ENCODE results near the gene HOMER2.
"Not testable (repeated sequence)": the region's sequence is repeated elsewhere in the genome, so short reads cannot be mapped to it uniquely, and the experiment has no call there.

Gene HOMER2

GRCh38 chr15:82963471-82964341 is 11.2 kb upstream of the HOMER2 start:
- no peak for DNase-seq

GRCh38 chr15:82960766-82961165 is 8.2 kb upstream of the HOMER2 start:
- no peak for DNase-seq

DNA sequence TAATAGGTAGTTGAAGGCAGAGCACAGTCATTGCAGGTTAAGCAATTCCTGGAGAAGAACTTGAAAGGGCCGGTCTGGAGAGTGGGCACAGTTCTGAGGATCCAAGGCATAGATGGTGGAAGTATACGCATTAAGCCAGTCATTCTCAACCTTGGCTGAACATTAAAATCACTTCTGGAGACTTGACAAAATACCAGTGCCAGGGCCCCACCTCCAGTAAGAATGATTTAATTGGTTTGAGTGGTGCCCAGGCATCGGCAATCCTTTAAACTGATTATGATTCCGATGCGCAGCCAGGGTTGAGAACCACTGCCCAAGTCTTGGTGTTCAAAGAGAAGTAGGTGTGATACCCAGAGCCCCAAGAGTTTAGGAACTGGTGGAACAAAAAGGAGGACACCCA is 6.9 kb upstream of the HOMER2 start:
- no peak for DNase-seq

DNA sequence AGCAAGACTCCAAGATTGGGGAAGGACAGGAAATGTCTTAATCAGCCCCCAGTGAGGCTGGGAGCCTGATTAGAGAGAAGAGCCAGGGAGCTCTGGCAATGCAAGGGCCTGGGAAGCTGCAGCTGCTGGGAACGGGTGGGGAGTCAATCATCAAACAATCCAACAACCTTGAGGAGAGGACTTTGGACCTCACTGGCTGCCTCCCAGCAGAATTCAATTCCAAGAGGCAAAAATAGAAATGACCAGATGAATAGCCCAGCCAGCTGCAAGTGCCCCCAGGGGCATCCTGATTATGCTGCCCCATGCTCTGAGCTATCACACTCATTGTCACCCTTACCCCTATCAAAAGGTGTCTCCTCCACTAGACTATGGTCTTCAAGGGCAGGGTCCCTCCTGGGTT is 6.1 kb upstream of the HOMER2 start:
- DNase-seq: no peak

GRCh38 chr15:82951472-82952157 is 905 bp downstream of the HOMER2 start:
- peak in 1 of 2 donors; percentile 10 for DNase-seq

DNA sequence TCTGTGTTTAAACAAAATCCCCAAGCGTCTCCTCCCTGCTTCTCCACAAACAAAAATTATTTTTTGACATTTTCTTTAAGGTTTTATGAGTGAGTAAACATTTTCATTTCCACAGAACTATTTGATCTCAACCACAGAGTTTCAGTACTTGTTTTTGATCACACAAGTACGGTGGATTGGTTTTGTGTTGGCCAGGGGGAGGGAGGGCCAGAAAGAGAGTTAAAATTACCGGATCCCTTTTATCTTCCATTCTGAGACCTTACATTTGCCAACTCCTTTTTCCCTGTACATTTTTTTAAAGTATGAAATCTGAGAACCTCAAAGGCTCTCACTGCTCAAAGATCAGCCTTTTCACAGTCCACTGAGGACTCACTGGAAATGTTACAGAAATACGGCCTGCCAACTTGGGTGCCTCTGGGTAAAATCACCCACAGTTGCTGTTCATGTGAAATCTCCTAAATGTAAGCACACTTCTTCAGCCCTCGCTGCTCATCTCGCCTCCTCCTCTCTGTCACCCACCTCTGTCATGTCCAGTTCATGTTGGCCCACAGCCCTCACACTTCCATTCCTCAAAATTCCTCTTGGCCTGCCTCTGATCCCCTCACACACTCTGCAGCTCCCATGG is 1.7 kb downstream of the HOMER2 start:
- no peak for DNase-seq

- no peak for DNase-seq
Observed at GRCh38 chr15:82950295-82950694, 2.2 kb downstream of the HOMER2 start.

DNA sequence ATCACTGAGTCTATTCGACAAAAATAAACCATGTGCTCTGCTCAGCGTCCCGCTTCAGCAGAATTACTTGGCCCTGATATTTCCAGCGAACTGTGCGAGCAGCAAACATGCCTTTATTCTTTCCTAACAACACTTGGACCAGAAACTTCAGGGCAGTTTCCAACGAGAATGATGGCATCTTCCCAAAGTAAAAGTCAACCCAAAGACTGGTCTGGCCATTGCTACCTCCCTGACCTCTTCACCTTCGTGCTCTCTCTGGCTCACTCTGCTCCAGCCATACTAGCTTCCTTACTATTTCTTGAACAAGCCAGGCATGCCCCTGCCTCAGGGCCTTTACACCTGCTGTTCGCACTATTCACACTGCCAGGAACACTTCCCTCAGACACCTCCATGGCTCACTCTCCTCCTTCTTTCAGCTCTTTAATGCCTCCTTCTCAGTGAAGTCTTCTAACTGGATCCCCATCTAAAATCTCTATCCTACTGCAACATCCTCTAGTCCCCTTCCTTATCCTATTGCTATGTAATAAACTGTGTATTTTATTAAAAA is 6.3 kb downstream of the HOMER2 start:
- no peak for DNase-seq

- peak in 1 of 2 donors; percentile 5 for DNase-seq
Observed at GRCh38 chr15:82945326-82945725, 7.2 kb downstream of the HOMER2 start.

GRCh38 chr15:82944821-82945220 is 7.7 kb downstream of the HOMER2 start:
- DNase-seq: peak; percentile 34 to 47

GRCh38 chr15:82944056-82944455 is 8.5 kb downstream of the HOMER2 start:
- DNase-seq: no peak

DNA sequence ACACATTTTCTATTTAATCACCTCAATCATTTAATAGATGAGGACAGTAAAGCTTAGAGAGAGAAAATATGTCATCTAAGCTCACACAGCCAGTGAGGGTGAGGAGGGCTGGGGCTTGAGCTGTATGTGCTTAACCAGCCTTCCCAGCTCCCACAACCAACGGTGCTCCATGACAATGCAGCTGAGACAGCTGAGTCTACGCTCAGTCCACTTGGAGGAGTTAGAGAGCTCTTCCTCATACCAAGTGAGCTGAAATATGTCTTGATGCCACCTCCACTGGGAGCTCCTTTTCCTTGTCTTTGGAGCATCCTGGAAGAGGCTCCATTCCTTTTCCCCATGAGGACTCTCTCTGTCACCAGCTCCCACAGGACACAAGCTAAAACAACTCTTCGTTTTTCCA is 9.3 kb downstream of the HOMER2 start:
- DNase-seq: no peak

- DNase-seq: no peak
Observed at GRCh38 chr15:82942691-82943090, 9.8 kb downstream of the HOMER2 start.

DNA sequence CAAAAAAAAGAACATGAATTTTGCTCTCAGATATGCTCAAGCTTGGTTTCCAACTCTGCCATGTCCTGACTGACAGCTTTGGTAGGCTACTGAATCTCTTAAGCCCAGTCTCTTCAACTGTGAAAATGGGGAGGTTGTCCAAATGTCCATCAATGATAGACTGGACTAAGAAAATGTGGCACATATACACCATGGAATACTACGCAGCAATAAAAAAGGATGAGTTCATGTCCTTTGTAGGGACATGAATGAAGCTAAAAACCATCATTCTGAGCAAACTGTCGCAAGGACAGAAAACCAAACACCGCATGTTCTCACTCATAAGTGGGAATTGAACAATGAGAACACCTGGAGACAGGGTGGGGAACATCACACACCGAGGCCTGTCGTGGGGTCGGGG is 12.8 kb downstream of the HOMER2 start:
- DNase-seq: not testable (repeated sequence)

- no peak for DNase-seq
Observed at GRCh38 chr15:82937712-82938058, 14.8 kb downstream of the HOMER2 start.

GRCh38 chr15:82936966-82937711 is 15.4 kb downstream of the HOMER2 start:
- peak; percentile 11 to 13 for DNase-seq

DNA sequence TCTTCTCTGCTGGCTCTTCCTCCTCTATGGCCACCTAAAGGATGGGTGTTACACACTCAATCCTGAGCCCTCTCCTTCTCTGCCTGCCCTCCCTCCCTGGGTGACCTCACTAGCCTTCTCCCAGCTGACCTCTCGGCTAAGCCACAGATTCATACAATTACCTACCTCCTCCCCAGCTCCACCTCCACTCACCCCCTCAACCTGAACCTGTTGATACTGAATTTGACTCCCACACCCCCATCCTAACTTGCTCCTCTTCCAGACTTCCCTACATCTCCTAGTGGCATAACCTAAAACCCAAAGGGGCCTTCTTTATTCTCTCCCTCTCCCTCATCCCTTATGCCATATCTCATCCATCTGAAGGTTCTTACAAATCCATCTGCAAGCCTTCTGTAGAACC is 17.1 kb downstream of the HOMER2 start:
- DNase-seq: no peak

- no peak for DNase-seq
Observed at GRCh38 chr15:82934100-82934880, 18.2 kb downstream of the HOMER2 start.

- no peak for DNase-seq
Observed at GRCh38 chr15:82933576-82933975, 18.9 kb downstream of the HOMER2 start.

DNA sequence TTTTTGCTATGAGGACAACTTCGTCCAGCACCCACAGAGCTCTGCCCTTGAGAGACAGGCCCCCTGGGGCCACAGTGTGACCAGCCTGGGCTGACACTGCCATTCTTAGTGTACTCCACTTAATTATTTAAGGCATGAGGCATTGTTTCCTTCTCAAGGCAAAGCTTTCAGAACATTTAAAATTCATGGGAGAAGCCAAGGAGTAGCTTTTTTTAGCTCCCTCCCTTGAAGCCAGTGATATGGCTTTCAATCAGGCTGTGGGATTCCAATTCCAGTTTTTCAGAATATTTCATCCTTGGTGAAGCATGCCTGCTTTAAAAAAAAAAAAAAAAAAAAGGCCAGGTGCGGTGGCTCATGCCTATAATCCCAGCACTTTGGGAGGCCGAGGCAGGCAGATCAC is 21.3 kb downstream of the HOMER2 start:
- DNase-seq: no peak

DNA sequence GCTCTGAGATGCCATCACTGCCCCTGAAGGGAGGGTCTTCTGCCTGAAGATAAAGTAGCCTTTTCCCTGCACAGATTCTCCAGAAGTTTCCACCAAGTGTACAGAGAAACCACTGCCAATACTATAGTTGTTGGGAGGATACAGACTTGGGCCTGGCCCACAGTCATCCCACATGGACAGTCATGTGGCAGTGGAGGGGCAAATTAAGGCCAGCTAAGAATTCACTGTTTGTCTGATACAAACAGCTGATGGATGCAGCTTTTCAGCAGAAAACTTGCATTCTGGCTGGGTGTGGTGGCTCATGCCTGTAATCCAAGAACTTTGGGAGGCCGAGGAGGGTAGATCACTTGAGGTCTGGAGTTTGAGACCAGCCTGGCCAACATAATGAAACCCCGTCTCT is 22.1 kb downstream of the HOMER2 start:
- no peak for DNase-seq

DNA sequence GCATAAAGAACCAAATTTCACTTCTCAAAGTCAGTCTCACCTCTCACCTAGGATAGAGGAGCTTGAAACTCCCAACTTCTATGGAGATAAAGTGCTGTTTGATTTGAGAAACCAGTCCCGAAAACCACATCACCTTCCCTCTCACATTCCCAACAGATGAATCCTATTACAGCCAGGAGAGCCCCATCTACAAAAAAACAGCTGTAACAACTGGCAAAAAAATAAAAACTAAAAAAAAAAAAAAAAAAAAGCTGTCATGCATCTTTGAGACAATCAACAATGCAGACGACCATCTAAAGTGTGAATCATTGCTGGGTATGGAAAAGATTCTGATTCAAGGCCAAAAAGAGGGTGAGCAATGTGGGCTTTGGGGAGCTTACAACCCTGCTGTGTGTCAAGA is 23.8 kb downstream of the HOMER2 start:
- no peak for DNase-seq

All from inflammatory macrophage (primary cell).